H4 (cell line): ENCODE results near the gene MT1X. TPM values are rescaled to one million over a fixed set of nuclear protein-coding genes. Genes with fewer than 3 reads are reported as not detected.

ENCODE experiments used
- DNase-seq: peaks from one replicate; pipeline ENCODE4 v3.0.0-alpha.2; 2015; ENCODE audit warnings: low spot score
- total RNA-seq: library from RNA; depleted of rRNA; stranded (reverse); fragments of >200 nt; shearing (Covaris generic); gene quantifications from 2 replicates; pipeline ENCODE4 v1.2.3, GENCODE V29; 2014

The MT1X gene
- total RNA-seq, 1 experiment from 2014 or later = 86.8 TPM

DNA sequence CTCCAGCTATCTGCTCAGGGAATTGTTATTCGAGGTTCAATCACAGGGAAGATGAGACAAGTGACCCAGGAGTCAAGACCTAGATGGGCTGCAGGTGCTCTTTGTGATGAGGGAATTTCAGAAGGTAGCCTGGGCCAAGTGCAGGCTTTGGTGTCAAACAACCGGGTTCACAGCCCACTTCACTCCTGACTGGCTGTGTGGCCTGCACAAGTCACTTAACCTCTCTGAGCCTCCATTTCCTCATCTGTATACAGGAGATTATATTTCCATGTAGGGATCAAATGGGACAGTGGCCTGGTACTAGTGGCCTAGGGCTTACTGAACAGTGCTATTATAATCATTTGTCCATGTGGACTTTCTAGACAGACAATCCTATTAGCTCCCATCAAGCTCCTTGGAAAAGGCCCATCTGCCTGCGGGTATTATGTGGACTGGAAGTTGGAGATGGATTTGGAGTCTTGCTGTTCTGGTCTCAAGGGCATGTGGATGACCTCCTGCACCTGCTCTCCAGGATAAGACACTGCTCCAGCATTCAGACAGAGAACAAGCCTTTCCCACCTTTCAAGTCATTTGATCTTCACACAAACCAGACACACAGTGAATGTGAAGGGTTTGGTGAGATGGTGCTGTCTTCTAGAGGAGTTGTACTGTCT is 3.1 kb upstream of the MT1X start:
- no peak for DNase-seq

DNA sequence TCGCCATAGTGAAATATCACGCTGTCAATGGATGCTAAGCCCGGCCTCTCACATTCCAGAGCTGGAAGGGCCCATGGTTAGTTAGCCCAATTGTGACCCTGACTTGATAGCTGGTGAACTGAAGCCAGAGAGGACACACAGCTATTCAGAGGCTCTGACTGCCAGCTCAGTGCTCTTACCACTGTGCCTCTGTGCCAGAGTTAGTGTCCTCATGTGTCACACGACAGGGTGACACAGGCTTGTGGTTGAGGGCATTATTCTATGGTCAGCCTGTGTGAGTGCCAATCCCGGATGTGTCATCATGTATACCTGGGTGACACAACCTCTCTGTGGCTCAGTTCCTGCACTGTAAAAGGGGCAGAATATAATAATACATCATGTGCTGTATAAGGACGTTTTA is 2.5 kb upstream of the MT1X start:
- peak; percentile 49 for DNase-seq

DNA sequence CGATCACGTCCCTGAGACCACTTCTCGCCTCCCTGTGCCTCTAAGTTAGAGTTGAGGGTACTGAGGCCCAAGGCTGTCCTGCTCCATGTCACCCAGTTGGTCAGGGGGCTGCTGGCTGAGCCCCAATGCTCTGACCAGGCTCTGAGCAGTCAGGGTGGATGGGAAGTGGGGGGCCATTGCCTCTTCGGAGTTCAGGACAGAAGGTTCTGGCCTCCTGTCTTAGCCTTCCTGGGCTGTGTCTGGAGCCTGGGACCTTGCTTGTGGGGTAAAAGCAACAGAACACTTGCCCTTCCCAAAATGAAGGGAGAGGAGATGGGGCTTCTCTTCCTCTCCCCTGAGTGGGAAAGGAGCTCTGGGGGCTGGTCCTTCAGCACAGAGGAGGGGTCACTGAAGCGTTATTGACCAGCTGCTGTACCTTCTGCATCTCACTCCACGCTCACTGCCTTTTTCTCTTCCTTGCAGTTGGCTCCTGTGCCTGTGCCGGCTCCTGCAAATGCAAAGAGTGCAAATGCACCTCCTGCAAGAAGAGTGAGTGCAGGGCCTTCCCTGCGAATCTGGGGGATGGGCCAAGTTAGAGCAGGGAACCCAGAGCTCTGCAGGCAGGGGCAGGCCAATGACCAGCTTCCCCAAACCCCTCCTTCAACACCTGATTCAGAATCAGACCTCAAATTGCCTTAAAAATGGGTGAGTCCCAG is 580 bp downstream of the MT1X start:
- DNase-seq = no peak

DNA sequence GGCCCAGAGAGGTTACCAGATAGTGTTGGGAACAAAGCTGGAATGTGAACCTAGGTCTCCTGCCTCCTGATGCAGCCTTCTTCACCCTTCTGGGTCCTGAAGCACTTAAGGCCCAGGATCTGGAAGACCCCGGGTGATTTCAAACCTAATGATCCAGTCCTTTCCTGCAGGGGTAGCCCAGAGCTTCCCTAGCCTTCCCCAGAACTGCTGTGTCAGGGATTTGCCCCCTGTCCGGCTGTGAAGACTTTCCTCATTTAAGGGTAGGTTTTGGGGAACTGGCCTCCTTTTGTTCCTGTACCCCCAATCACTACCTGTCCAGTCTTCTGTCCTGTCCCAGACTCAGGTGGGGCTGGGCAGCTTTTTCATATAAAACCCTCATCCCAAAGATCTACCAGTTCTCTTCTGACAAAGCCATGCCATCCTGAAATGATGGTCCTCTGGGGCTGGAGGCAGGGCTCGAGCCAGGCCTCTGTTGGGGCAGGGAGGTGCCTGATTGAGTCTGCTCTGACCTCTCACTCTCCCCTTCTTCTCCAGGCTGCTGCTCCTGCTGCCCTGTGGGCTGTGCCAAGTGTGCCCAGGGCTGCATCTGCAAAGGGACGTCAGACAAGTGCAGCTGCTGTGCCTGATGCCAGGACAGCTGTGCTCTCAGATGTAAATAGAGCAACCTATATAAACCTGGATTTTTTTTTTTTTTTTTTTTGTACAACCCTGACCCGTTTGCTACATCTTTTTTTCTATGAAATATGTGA is 1.3 kb downstream of the MT1X start:
- DNase-seq = no peak

DNA sequence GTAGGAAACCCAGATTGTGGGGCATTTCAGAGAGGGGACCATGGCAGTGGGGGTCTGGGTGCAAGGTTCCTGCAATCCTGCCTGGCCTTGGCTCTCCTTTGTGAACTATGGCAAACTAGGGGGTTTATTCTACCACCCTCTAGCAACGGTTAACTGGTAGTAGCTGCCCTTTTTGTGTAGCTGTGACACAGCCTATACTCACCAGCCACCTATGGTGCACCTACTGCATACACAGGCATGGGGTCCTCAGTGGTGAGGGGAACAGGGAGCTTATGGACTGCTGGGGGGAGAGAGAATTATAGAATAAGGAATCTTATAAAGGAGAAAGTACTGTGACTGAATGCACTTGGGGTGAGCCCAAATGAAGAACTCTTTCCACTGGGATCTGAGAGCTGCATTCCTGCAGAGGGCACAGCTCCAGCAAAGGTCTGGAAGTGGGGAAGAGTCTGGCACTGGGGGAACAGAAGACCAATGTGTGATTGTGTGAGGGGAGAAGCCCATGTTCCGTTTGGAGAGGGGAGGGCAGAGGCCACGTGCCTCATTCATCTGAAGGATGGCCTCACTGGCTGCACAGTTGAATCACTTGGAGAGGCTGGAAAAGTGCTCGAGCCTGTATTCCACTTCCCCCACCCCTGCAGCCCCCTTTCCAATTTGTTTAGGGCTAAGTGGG is 2.1 kb downstream of the MT1X start:
- DNase-seq = no peak

DNA sequence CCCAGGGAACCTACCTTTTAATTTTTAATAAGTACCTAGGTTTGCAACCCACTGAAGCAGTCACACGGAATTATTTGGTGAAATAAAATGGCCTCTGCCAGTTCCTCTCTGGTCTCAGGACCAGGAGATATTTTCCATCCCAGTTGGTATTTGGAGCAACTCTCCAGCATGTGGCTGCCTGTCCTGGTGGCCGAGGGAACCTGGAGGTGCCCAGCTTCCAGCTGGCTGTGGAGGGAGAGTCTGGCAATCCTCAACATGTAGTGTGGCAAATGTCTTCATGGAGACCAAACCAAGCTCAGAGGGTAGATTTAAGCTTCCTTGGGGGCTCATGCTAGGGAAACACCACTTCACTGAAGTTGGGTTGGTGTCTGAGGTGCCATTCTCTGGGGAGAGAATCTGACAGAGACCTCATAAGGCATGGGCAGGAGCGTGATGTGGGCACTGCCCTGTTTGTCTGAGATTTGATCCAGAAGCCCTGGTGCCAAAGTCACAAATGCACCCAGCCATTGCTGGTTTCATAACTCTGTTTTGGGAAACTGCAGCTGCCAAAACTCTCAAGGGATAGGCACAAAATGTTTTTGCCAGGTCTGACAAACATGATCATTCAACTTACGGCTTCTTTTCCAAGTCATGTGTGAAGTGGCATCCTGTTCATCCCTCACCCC is 2.8 kb downstream of the MT1X start:
- no peak for DNase-seq

DNA sequence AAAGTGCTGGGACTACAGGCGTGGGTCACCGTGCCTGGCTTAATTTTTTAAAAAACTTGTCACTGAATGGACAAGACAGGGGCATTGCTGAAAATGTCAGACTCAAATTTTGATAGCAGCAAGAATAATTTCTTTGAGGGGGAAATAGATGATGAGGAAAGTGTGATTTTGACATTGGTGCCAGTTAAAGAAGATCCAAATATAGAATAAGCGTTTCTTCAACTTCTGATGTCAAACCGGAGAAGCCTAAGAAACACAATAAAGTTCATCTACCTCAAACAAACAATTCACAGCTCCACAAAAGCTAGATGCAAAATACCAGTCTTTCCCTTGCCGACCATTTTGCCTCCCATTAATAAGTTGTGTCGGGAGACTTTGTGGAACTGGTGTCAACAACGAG is 4.5 kb downstream of the MT1X start:
- DNase-seq = no peak

DNA sequence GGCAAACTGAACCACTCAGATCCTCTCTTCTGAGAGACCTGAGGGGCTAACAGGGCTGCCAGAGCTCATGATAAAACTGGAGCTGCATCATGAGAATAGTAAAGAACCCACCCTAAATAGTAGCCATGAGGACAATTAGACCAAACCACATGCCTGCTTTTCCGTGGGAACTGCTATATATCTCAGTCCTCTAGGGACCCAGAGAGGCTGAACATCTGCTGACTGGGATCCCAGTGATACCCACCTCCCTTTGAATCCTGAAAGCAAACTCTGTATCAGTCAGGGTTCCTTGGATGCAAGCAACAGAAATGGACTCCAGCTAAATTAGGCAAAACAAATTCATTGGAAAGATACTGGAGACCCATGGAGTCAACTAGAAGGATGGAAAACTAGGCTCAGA is 6.5 kb downstream of the MT1X start:
- no peak for DNase-seq

DNA sequence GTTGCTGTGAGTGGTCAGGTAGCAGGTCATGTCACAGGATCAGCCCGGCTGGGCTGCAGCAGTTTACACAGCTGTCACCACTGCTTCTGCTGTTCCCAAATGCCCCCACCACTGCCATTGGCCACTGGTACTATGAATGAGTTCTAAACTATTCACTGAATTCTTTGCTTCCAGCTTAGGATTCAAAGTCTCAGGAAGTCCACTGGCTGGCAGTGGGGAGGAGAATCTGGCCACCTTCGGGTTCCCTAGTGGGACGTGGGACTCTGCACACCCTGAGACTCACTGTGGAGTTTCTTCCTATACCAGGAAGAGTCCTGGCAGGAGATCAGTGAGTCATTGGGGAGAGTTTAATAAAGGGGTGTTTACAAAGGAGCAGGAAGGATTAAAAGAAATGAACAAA is 6.9 kb downstream of the MT1X start:
- no peak for DNase-seq

DNA sequence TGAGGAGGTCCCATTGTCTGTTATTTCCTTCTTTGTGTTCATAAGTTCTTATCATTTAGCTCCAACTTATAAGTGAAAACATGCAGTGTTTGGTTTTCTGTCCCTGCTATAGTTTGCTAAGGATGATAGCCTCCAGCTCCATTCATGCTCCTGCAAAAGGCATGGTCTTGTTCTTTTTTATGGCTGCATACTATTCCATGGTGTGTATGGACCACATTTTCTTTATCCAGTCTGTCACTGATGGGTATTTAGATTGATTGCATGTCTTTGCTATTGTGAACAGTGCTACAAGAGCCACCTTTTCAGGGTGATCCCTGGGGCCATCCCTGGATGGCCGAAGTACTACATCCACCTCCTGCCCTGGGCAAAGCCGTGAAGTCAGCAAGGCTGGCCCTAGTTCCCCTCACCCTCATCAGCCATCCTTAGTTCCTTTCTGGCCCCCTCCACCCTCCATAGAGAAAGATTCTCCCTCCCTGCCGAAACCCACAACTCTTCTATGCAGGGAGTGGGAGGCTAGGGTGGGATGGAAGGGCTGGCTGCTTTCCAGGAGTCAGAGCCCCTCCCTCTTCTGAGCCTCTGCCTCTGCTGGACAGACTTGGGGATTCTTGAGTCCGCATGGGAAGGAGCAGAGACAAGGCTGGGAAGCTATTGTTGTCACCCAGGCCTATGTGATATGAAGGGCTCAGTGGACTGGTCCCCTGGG is 8.3 kb downstream of the MT1X start:
- no peak for DNase-seq

DNA sequence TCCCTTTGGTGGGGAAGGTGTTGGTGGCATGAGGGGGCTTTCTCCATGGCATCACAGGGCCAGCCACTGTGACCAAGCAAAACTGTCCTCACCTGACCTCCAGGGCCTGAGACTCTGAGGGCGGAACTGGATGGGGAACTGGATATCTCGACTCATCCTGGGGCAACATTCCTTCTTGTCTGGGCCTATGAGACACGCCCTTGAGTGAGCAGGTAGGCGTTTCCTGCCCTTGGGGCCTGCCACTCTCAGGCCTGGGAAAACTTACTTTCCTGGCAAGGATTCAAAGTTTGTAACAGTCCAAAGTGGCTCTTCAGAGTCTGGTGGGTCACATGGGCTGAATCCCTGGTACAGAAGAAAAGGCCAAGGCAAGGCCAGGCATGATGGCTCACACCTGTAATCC is 9.6 kb downstream of the MT1X start:
- peak; percentile 45 for DNase-seq

DNA sequence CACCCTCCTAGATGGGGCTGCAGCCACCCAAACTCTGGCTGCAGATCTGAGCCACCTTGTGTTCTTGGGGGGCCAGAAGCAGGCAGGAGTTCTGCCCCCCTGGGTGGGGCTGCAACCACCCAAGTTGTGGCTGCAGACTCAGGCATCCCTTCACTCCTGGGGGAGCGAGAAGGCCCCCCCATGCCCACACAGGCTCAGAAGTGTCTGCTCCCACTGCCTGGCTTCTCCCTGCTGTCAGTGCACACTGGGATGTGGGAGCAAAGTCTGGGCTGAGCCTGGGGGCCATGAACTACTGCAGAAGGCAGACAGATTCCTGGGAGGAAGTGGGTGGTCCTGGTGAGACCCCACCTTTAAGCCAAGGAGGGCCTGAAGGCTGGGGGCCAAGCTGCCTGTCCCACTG is 13.0 kb downstream of the MT1X start:
- no peak for DNase-seq

DNA sequence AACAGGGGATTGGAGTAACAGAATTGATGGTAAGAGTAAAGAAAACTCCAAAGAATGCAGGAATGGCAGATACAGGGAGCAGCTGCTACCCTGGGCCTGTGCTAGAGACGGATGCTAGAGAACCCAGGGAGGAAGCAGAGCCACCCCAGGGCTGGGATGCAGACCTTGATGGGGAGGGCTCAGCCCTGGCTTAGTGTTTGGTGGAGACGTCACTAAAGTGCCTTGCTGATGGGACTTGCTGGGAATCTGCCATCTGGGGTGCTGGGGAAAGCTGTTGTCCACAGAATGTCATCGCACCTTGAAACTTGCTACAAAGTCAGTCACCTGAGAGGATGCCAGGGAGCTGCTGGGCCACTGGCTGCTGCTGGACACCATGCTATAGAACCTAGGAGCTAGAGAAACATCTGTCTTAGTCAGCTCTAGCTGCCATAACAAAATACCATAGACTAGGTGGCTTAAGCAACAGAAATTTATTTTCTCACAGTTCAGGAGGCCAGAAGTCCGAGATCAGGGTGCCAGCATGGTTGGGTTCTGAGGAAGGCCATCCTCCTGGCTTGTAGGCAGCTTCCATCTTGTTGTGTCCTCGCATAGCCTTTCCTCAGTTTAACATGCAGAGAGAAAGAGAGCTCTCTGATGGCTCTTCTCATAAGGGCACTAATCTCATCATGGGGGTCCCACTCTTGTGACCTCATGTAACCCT is 15.3 kb downstream of the MT1X start:
- DNase-seq = no peak

DNA sequence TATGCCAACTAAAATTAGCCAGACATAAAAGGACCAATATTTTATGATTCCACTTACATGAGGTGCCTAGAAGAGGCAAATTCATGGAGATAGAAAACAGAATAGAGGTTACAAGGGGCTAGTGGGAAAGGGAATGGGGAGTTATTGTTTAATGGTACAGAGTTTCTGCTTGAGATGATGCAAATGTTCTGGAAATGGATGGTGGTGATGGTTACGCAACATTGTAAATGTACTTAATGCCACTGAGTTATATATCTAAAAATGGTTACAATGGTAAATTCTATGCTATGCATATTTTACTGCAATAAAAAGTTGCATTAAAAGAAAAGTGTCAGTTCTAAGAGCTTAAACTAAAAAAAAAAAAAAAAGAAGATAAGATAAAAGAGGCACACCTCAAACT is 17.9 kb downstream of the MT1X start:
- no peak for DNase-seq

DNA sequence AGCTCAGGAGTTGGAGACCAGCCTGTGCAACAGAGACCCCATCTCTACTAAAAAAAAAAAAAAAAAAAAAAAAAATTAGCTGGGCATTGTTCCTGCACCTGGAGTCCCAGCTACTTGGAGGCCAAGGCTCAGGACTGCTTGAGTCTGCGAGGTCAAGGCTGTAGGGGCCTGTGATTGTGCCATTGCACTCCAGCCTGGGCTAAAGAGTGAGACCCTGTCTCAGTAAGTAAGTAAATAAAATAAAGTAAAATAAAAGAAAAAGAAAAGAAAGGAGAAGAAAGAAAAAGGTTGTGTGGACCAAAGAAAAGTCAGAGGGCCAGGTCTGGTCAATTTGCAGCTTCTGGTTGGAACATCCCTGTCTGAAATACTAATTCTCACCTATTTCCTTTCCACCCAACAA is 18.4 kb downstream of the MT1X start:
- no peak for DNase-seq

DNA sequence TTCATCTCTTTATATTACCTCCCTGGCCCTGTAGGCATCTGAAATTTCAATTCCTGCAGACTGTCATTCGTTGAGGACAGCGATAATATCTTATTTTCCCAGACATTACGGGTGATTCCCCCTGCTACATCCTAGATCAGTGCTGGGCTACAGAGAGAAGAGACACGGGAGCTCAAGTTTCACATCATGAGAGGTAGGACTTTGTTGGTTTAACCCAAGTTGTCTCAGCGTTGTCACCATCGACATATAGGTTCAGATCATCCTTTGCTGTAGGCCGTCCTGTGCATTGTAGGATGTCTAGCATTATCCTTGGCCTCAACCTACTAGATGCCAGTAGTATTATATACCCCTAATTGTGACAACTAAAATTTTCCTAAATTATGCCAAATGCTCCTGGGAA is 19.3 kb downstream of the MT1X start:
- no peak for DNase-seq

DNA sequence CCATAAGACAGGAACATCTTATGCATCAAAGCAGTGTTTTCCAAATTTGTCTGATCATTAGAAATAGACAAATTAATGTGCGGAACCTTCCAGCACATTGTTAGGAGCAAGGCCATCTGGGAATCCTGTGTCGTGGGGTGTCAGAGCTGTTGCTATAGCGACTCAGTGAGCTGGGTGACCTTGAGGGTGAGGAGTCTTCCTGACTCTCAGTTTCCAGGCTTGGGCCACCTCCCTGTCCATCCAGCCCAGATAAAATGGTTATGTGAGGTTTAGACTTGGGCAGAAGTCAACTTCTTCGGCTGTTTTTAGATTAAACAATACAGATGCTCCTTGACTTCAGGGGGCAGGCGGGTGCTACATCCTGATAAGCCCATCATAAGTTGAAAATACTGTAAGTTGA is 20.6 kb downstream of the MT1X start:
- DNase-seq = no peak

DNA sequence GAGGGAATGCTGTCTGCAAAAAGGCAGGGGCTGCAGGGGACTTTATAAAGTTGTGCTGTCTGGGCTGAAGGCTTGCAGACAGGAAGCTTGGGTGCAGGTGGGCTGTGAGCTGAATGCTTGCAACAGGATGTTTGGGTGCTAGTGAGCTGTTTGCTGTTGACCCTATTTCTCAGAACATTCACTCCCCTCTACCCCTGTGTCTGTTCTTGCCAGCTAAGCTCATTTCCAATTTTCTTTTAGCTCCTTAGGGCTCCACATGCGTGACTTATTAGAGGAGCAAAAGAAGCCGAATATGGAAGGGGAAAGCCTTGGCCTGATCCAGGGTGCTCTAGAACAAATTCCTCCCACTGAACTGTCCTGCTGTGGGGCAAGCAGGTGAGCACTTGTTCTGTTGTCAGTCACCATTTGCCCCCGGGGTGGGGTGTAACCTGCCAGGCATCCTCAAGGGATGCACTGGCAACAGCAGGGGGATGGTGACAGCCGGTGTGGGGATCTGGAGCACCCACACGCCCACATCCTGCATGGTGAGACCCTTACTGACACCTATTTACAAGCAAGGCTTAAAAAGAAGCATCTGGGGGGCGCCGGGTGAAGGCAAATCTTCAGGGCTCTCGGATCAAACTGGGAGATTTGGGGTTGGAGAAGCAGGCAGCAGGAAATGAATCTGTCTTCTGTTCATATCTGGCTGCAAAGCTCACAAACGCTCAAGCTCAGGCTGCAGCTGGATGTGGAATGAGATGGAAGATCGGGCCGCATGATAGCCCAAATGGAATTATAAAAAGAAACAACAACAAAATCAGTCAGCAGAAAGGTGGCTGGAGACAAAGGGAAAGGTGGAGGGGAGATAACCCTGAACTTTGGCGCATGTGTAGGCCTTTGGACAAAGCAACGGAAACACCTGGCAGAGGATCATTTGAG is 26.5 kb downstream of the MT1X start:
- DNase-seq = no peak

DNA sequence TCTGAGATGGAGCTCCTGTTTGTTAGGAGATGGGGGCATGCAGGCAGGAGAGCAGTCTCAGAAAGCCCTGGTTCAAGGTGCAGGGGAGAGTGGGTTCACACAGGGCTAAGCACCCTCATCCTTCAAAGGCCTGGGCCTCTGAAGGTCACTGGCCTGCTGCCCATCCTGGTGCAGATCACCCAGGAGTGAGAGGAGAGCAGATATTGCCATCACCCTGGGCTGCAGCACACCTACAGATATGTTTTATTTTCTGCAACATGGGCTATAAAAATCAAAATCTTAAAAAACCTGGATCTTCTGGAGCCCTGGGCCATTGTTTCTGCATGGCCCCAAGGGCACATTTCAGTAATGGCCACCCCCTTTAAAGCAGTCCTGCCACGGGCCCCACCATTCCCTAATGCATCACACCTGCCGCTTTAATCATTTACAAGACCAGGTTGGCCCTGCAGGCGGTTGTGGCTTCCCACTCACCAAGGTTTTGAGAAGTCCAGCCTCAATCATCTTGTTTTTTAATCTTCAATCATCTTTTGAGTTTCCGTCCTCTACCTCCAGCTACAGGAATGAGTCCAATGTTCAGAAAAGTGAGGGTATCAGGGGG is 27.3 kb downstream of the MT1X start:
- DNase-seq = no peak
